Activated T-helper 1 cell treated with anti-CD3 and anti-CD28 coated beads, Interleukin-12 subunit alpha, Interleukin-12 subunit beta, Interleukin-2, Interleukin-4 antibody, amounts not matched to agents 30 ng/mL and 10 ng/mL and 1 ng/mL, durations not matched to agents 14 hours and 24 hours and 36 hours (primary cell): ENCODE results near the gene HAP1. TPM values are rescaled to one million over a fixed set of nuclear protein-coding genes. Genes with fewer than 3 reads are reported as not detected.

Source experiments
- DNase-seq: peaks from one replicate; pipeline ENCODE4 v3.0.0; 2021; ENCODE audit warnings: low spot score
- H3K27ac Mint-ChIP-seq: one replicate; pipeline ENCODE4 v1.8.0; 2021; ENCODE audit warnings: mild to moderate bottlenecking, mixed read lengths
- H3K27me3 Mint-ChIP-seq: one replicate; pipeline ENCODE4 v1.8.0; 2022; ENCODE audit warnings: mild to moderate bottlenecking, moderate library complexity, mixed read lengths; ENCODE audit not compliant: insufficient read depth
- H3K36me3 Mint-ChIP-seq: one replicate; pipeline ENCODE4 v1.8.0; 2021; ENCODE audit warnings: low read depth, mixed read lengths
- H3K4me1 Mint-ChIP-seq: one replicate; pipeline ENCODE4 v1.8.0; 2021; ENCODE audit warnings: low read depth, mixed read lengths
- H3K4me3 Mint-ChIP-seq: one replicate; pipeline ENCODE4 v1.8.0; 2021; ENCODE audit warnings: mild to moderate bottlenecking, moderate library complexity, mixed read lengths
- H3K9me3 Mint-ChIP-seq: one replicate; pipeline ENCODE4 v1.8.0; 2021; ENCODE audit warnings: mixed read lengths
- intact Hi-C: fragments of 100-400 bp; cut with micrococcal nuclease; formaldehyde crosslinking; loops from one replicate; pipeline ENCODE4 v1.15.1; 2024
- total RNA-seq: library from RNA; stranded (reverse); gene quantifications from 2 replicates; pipeline ENCODE4 v1.2.3, GENCODE V29; 2022

The HAP1 gene
- total RNA-seq, 1 donor from 2014 or later: not detected

DNA sequence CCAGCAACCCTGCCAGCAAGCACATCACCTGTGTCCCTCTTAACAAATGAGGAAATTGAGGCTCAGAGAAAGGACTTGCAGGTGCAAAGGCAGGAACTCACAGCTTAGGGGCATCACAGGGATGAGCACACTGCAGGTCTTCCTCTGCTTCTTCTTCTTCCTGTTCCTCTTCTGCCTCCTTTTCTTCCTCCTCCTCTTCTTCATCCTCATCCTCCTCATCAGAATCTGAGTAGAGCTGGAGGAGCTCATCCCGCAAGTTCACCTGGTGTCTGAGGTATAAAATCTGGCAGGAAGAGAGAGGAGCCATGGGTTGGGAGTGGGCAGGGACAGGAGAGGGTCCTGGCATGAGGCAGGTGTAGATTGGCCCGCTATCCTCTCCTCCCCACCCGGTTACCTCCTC is 2.6 kb downstream of the HAP1 start:
- intact Hi-C loops: no loop called here
- H3K9me3 Mint-ChIP-seq: no peaks in the 10 kb centered on the region

GRCh38 chr17:41730479-41730878 is 4.0 kb downstream of the HAP1 start:
- no peak overlapping the region for H3K4me3 Mint-ChIP-seq
- no peaks in the 10 kb centered on the region for H3K9me3 Mint-ChIP-seq
- no peaks in the 10 kb centered on the region for H3K4me1 Mint-ChIP-seq
- peaks cover 37% of the 10 kb centered on the region for H3K27me3 Mint-ChIP-seq
- no peaks in the 10 kb centered on the region for H3K36me3 Mint-ChIP-seq
- no peak for DNase-seq
- no peak overlapping the region for H3K27ac Mint-ChIP-seq
- intact Hi-C loops: no loop called here

More for the DNA sequence above, 2.6 kb downstream of the HAP1 start:
- no peaks in the 10 kb centered on the region for H3K36me3 Mint-ChIP-seq
- no peak overlapping the region for H3K27ac Mint-ChIP-seq
- no peak for DNase-seq
- no peak overlapping the region for H3K4me3 Mint-ChIP-seq
- peaks cover 50% of the 10 kb centered on the region for H3K27me3 Mint-ChIP-seq
- no peaks in the 10 kb centered on the region for H3K4me1 Mint-ChIP-seq

- Mint-ChIP-seq H3K36me3 (no peaks in the 10 kb centered on the region), H3K27me3 (peaks cover 24% of the 10 kb centered on the region), H3K9me3 (no peaks in the 10 kb centered on the region), H3K27ac (no peak overlapping the region), H3K4me1 (no peaks in the 10 kb centered on the region), H3K4me3 (no peak overlapping the region)
- no peak for DNase-seq
- intact Hi-C loops: no loop called here
Measured at GRCh38 chr17:41728056-41728455, 6.4 kb downstream of the HAP1 start.

DNA sequence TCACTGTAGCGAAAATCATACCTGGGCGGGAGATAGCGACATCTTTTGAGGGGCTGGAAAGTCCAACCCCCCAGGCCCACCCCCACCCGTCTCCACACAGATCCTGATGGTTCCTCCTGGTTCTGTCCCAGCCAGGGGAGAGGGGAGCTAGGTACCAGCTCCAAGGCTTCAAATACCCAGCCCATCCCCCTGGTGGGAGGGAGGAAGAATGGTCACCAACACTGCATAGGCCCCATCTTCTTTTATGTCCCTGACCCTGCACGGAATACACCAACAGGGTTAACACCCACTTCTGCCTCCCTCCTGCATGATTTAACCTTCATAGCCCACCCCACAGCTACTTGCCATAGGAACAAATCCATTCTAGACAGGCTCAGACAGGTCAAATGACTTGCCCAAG is 9.3 kb downstream of the HAP1 start:
- H3K27ac Mint-ChIP-seq: no peak overlapping the region
- no peak for DNase-seq
- H3K36me3 Mint-ChIP-seq: no peaks in the 10 kb centered on the region
- H3K4me1 Mint-ChIP-seq: no peaks in the 10 kb centered on the region
- no peaks in the 10 kb centered on the region for H3K9me3 Mint-ChIP-seq
- peaks cover 6% of the 10 kb centered on the region for H3K27me3 Mint-ChIP-seq
- no peak overlapping the region for H3K4me3 Mint-ChIP-seq
- intact Hi-C loops: no loop called here

DNA sequence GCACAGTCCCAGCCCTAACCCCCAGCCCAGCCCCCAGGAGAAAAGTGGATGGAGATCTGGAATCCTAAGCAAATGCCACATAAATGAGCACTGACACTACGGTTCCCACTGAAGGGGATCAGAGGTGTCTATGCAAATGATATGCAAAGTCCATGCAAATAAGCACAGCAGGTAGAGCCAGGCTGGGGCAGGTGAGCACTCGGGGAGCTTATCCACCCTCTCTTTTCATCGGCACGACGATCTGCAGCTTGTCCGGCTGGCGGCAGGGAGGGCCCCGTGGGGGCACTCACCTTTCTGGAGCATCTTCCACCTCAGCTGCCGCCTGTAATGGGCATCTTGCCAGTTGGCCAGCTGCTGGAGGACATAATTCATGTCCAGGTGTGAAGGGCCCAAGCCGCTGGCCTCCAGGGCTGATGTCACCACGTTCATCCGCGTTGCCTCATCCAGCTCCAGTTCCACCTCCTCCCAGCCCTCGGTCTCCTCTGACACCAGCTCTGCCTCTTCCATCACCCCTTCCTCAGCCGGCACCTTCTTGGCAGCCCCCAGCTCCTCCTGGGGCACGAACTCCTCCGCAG is 9.9 kb downstream of the HAP1 start:
- intact Hi-C loops: no loop called here
- Mint-ChIP-seq H3K4me1 (no peaks in the 10 kb centered on the region), H3K4me3 (no peak overlapping the region), H3K27me3 (peaks cover 4% of the 10 kb centered on the region), H3K9me3 (no peaks in the 10 kb centered on the region), H3K36me3 (no peaks in the 10 kb centered on the region), H3K27ac (no peak overlapping the region)
- no peak for DNase-seq

- Mint-ChIP-seq H3K4me3 (no peak overlapping the region), H3K27ac (no peak overlapping the region), H3K9me3 (no peaks in the 10 kb centered on the region), H3K36me3 (no peaks in the 10 kb centered on the region), H3K27me3 (peaks cover 4% of the 10 kb centered on the region), H3K4me1 (no peaks in the 10 kb centered on the region)
- DNase-seq: no peak
- intact Hi-C loops: no loop called here
Measured at GRCh38 chr17:41723801-41724475, 10.5 kb downstream of the HAP1 start.

DNA sequence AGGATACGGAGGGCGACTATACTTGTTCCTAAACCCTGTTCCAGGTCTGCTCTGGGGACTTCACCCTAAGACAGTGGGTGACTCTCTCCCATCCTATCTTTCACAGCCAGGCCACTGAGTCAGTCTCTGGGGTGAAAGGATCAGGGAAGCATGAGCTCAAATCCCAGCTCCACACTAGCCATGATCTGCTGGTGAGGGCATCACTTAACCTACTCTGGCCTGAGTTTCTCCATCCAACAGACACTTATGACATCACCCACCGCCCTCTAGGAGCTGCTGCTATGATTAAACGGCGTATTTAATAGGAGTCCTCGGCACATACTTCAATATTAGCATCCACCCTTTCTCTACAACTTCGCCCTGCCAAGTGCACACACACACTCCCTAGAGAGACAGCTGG is 12.2 kb downstream of the HAP1 start:
- peaks cover 4% of the 10 kb centered on the region for H3K27me3 Mint-ChIP-seq
- H3K27ac Mint-ChIP-seq: no peak overlapping the region
- peaks cover 7% of the 10 kb centered on the region for H3K4me1 Mint-ChIP-seq
- no peak for DNase-seq
- intact Hi-C loops: no loop called here
- no peak overlapping the region for H3K4me3 Mint-ChIP-seq
- no peaks in the 10 kb centered on the region for H3K9me3 Mint-ChIP-seq
- no peaks in the 10 kb centered on the region for H3K36me3 Mint-ChIP-seq

DNA sequence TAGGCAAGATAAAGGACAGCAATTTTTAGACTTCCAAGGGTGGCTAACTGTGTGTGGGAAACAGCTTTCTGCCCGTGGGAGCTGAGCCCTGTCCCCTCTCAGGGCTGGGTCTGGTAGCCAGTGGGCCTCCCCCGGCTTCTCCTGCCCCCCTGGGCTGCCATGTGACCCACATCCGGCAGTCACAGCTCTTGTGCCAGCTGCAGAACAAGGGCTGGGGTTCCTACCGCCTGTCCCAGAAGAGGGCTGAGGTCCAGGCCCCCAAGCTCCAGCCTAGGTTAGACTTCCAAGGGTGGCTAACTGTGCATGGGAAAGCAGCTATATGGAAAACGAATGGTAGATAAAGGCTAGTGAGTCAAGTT is 16.2 kb downstream of the HAP1 start:
- peaks cover 7% of the 10 kb centered on the region for H3K4me1 Mint-ChIP-seq
- no peak overlapping the region for H3K27ac Mint-ChIP-seq
- no peaks in the 10 kb centered on the region for H3K9me3 Mint-ChIP-seq
- H3K4me3 Mint-ChIP-seq: no peak overlapping the region
- DNase-seq: no peak
- H3K27me3 Mint-ChIP-seq: peaks cover 10% of the 10 kb centered on the region
- intact Hi-C loops: no loop called here
- no peaks in the 10 kb centered on the region for H3K36me3 Mint-ChIP-seq

GRCh38 chr17:41717408-41718286 is 16.8 kb downstream of the HAP1 start:
- no peak overlapping the region for H3K4me3 Mint-ChIP-seq
- DNase-seq: no peak
- intact Hi-C loops: no loop called here
- no peaks in the 10 kb centered on the region for H3K9me3 Mint-ChIP-seq
- H3K27me3 Mint-ChIP-seq: peaks cover 10% of the 10 kb centered on the region
- H3K4me1 Mint-ChIP-seq: peaks cover 7% of the 10 kb centered on the region
- peak overlapping the region; percentile 29 for H3K27ac Mint-ChIP-seq
- no peaks in the 10 kb centered on the region for H3K36me3 Mint-ChIP-seq

- H3K36me3 Mint-ChIP-seq: no peaks in the 10 kb centered on the region
Measured at GRCh38 chr17:41711669-41712400, 22.6 kb downstream of the HAP1 start, which contains the start of gene GAST. GAST (plus strand) TSS chr17:41712331; CDS start chr17:41715437, 3,106 bp downstream.

GRCh38 chr17:41710472-41711090 is 23.9 kb downstream of the HAP1 start:
- intact Hi-C loops: no loop called here
- Mint-ChIP-seq H3K4me3 (no peak overlapping the region), H3K9me3 (no peaks in the 10 kb centered on the region), H3K27ac (no peak overlapping the region), H3K27me3 (peaks cover 13% of the 10 kb centered on the region), H3K36me3 (no peaks in the 10 kb centered on the region), H3K4me1 (peaks cover 7% of the 10 kb centered on the region)
- no peak for DNase-seq

More at GRCh38 chr17:41711669-41712400, 22.6 kb downstream of the HAP1 start, which contains the start of gene GAST:
- DNase-seq: no peak
- intact Hi-C loops: no loop called here
- Mint-ChIP-seq H3K4me3 (no peak within 1 kb of the TSS), H3K27me3 (peaks cover 18% of the 10 kb centered on the region), H3K27ac (no peak within 1 kb of the TSS), H3K4me1 (peaks cover 7% of the 10 kb centered on the region), H3K9me3 (no peaks in the 10 kb centered on the region)
